ENCODE measurements around the gene ADAT3. TPM values are rescaled to one million over a fixed set of nuclear protein-coding genes. Genes with fewer than 3 reads are reported as not detected.
A peak's percentile ranks its signal among the peaks of the same experiment; 100 is the strongest.
"Not testable (repeated sequence)": the region's sequence is repeated elsewhere in the genome, so short reads cannot be mapped to it uniquely, and the experiment has no call there.

Gene ADAT3
- total RNA-seq, 2 experiments from 2014 or later: 10.6 to 13.3 TPM

DNA sequence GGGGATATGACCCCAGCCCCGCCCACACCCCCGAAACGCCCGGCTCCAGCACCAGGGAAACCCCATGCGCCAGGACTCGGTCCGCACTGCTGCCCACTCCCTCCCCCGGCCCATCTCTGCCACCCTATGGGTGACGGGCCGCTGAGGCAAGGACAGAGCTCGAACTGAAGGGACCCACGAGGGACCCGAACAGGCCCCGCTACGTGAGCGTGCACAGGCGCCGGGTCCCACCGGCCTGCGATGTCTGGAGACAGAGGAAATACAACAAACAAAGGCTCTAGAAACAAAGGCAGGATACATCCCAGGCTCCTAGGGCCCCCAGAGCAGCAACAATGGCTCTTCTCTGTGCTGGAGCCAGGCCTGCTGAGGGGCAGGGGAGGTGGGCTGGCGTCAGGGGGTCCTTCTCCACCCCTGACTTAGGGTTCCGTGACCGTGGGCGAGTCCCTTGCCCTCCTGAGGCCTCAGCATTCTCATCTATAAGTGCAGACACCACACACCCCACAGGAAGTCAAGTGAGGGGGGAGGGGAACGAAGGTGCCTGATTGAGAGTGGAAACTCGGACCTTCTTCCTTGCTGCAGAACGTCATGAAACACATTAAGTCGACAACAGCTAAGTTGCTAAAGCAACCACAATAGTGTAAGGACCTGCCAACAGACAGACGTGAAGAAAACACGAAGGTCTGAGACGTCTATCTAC, 23.0 kb upstream of the ADAT3 start:
- Mint-ChIP-seq H3K27me3 (no peaks in the 10 kb centered on the region), H3K4me3 (peak overlapping the region; percentile 94), H3K27ac (peak overlapping the region; percentile 93), H3K36me3 (ENCODE audit: low read depth) (peaks cover 29% of the 10 kb centered on the region), H3K4me1 (peaks cover 38% of the 10 kb centered on the region), H3K9me3 (no peaks in the 10 kb centered on the region)
- CTCF ChIA-PET: no interaction called here
- DNase-seq: peak; percentile 88
- POLR2A ChIA-PET: no interaction called here

DNA sequence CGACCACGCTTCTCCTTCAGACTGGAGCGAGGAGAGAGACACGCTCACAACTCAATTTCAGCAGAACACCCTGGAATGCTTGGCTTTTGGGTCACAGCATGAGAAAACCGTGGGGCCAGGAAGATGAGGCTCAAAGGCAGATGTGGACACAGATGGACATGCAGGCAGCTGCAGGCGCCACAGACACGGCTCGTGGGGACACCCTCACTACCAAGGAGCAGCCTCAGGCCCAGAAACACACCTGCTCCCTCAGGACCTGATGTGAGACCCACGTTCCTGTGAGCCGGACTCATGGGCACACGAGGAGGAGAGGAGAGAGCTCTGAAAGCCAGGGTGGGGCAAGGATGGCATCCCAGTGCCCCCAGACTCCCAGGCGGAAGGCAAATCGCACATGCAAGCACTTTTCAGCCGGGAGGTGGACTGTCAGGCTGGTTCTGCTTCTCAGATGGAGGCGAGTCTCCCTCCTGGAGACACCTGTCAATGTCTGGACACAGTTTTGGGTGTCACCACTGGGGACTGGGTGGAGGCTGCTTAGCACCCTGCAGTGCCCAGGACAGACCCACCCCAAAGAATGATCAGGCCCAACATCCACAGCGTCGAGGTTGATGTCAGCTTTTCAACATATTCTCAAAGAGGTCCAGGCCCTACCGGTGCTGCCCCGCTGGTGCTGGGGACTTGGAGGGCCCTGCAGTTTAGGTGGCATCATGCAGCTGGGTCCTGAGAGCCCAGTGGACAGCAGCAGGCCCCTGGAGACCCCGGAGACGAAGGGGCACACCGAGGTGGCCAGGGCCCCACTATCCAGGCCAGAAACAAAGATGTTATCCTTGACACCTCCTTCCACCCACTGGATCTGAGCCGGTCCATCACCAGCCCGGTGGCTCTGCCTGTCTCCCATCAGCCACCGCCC, 22.2 kb upstream of the ADAT3 start:
- POLR2A ChIA-PET: no interaction called here
- CTCF ChIA-PET: interaction anchor here (1.3 kb wide), 1 partner anchor 26 kb away, joined by 3 read pairs; no protein-coding TSS in a partner anchor
- no peaks in the 10 kb centered on the region for H3K9me3 Mint-ChIP-seq
- no peaks in the 10 kb centered on the region for H3K27me3 Mint-ChIP-seq
- peak overlapping the region; percentile 93 for H3K27ac Mint-ChIP-seq
- H3K4me1 Mint-ChIP-seq: peaks cover 42% of the 10 kb centered on the region
- H3K4me3 Mint-ChIP-seq: peak overlapping the region; percentile 94
- H3K36me3 Mint-ChIP-seq (ENCODE audit: low read depth): peaks cover 29% of the 10 kb centered on the region
- DNase-seq: no peak

DNA sequence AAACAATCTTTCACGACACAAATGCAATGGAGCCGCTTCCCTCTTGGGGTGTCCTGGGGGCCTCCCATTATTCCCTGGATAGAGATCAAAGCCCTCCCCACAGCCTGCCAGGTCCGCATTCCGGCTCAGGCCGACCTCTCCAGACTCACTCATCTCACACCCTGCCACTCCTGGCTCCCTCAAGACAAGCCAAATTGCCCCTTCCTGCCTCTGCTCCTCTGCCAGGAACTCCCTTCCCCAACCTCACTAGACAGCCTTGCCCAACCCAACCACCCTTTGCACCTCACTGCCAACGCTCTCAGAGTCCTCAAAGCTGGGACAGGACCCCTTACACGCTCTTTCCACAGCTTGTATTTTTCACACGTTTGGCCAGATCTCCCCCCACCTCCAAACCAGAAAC, 21.4 kb upstream of the ADAT3 start:
- no peaks in the 10 kb centered on the region for H3K27me3 Mint-ChIP-seq
- ChIA-PET POLR2A (no interaction called here), CTCF (interaction anchor here (1.3 to 1.9 kb wide), 3 partner anchors 14 to 49 kb away, joined by 3 to 5 read pairs (median 4); no protein-coding TSS in a partner anchor)
- peaks cover 29% of the 10 kb centered on the region for H3K36me3 Mint-ChIP-seq (ENCODE audit: low read depth)
- peak overlapping the region; percentile 94 for H3K4me3 Mint-ChIP-seq
- H3K9me3 Mint-ChIP-seq: no peaks in the 10 kb centered on the region
- no peak for DNase-seq
- H3K27ac Mint-ChIP-seq: peak overlapping the region; percentile 93
- peaks cover 40% of the 10 kb centered on the region for H3K4me1 Mint-ChIP-seq

DNA sequence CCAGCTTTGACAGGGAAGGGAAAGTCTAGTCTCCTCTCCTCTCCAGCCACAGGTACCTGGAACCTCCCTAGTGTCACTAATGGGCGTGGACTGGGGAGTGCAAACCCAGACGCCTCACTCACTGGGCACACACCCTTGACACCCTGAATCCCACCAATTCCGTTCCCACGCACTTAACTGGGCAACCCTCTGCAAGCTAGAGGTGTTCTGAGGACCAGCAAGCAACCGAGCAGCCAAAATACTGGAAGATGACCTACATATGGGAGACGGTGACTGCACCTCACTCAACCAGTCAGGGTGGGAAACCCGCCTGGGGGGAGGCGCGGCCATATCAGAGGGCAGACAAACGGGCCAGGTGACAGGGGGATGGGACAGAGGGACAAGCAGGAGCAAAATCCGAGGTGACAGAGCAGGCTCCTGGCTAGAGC, 20.9 kb upstream of the ADAT3 start:
- peak overlapping the region; percentile 94 for H3K4me3 Mint-ChIP-seq
- H3K36me3 Mint-ChIP-seq (ENCODE audit: low read depth): peaks cover 29% of the 10 kb centered on the region
- peak overlapping the region; percentile 93 for H3K27ac Mint-ChIP-seq
- ChIA-PET POLR2A (no interaction called here), CTCF (interaction anchor here (0.8 to 1.9 kb wide), 3 partner anchors 13 to 49 kb away, joined by 3 to 5 read pairs (median 4); no protein-coding TSS in a partner anchor)
- no peak for DNase-seq
- no peaks in the 10 kb centered on the region for H3K9me3 Mint-ChIP-seq
- no peaks in the 10 kb centered on the region for H3K27me3 Mint-ChIP-seq
- H3K4me1 Mint-ChIP-seq: peaks cover 40% of the 10 kb centered on the region

DNA sequence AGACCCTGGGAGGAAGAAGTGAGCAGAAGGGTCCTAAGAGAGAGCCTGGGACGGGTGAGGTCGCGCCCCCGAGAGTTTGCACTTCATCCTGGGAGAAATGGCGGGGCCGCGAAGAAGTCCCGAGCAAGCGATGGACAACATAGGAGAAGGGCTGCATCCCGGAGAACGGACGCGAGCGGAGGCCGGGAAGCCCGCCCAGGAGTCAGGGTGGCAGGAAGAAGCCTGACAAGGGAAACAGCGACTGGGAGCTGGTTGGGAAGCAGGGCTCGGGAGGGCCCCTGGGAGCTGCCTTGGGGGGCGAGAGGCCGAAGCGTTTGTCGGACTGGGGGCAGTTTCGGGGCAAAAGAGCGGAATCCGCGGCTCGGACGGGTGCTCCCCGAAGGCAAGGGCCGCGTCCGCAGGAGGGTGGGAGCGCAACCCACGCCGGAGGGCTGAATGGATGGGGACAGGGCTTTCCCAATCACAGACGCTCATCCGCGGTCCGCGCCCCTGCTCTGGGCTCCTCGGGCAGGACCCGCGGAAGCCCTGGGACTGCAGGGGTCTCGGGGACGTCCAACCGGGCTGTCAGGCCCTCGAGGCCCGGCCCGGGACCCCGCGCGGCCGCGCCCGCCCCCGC, 20.4 kb upstream of the ADAT3 start:
- ChIA-PET CTCF (interaction anchor here (0.8 to 1.9 kb wide), 5 partner anchors 9 to 48 kb away, joined by 3 to 5 read pairs (median 4); no protein-coding TSS in a partner anchor), POLR2A (interaction anchor here (0.6 kb wide), 1 partner anchor 13 kb away, joined by 4 read pairs; no protein-coding TSS in a partner anchor)
- H3K36me3 Mint-ChIP-seq (ENCODE audit: low read depth): peaks cover 29% of the 10 kb centered on the region
- H3K9me3 Mint-ChIP-seq: no peaks in the 10 kb centered on the region
- peak overlapping the region; percentile 94 for H3K4me3 Mint-ChIP-seq
- H3K27ac Mint-ChIP-seq: peak overlapping the region; percentile 93
- H3K4me1 Mint-ChIP-seq: peaks cover 40% of the 10 kb centered on the region
- no peaks in the 10 kb centered on the region for H3K27me3 Mint-ChIP-seq
- no peak for DNase-seq

DNA sequence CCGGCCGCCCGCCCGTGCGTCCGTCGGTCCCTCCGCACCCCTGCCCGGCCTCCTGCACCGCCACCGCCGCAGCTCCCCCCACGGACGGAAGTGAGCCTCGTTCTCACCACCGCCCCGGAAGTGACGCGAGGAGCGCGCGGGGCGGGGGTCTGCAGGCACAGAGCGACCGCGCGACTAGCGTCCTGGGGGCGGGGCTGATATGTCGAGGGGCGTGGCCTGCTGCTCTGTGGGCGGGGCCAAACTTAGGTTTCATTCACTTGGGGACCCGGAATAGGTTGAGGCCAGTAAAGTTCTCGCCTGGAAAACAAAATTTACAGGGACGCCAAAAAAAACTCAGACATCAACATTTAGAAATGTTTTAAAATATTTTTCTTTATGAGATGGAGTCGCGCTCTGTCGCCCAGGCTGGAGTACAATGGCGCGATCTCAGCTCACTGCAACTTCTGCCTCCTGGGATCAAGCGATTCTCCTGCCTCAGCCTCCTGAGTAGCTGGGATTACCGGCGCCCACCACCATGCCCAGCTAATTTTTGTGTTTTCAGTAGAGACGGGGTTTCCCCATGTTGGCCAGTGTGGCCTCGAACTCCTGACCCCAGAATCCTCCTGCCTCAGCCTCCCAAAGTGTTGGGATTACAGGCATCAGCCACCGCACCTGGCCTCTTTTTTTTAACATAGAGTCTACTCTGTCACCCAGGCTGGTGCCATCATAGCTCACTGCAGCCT, 19.6 kb upstream of the ADAT3 start, which contains the start of gene ABHD17A:
ABHD17A (minus strand) TSS at position 99 of the 722 bp plus-strand sequence. CDS start 3,930 bp downstream, outside the sequence.
- Mint-ChIP-seq H3K36me3 (ENCODE audit: low read depth) (peaks cover 29% of the 10 kb centered on the region), H3K4me1 (peaks cover 42% of the 10 kb centered on the region), H3K27ac (peak within 1 kb of the TSS; percentile 93), H3K4me3 (peak within 1 kb of the TSS; percentile 94)
- not testable (repeated sequence) for H3K27me3 Mint-ChIP-seq, H3K9me3 Mint-ChIP-seq
- ChIA-PET POLR2A (interaction anchor here (0.6 to 0.7 kb wide), 2 partner anchors 12 to 17 kb away, joined by 3 to 4 read pairs; no protein-coding TSS in a partner anchor), CTCF (interaction anchor here (0.7 to 1.9 kb wide), 7 partner anchors 9 to 31 kb away, joined by 3 to 5 read pairs (median 3); no protein-coding TSS in a partner anchor)
- DNase-seq: peak; percentile 95

DNA sequence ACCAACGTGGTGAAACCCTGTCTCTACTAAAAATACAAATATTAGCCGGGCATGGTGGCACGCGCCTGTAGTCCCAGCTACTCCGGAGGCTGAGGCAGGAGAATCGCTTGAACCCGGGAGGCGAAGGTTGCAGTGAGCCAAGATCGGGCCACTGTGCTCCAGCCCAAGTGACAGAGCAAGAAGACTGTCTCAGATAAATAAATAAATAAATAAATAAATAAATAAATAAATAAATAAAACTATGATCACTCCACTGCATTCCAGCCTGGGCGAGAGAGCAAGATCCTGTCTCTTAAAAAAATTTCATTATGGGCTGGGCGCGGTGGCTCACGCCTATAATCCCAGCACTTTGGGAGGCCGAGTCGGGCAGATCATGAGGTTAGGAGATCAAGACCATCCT, 18.8 kb upstream of the ADAT3 start:
- POLR2A ChIA-PET, H3K27ac Mint-ChIP-seq, H3K9me3 Mint-ChIP-seq, DNase-seq, H3K4me3 Mint-ChIP-seq, H3K27me3 Mint-ChIP-seq: not testable (repeated sequence)
- Mint-ChIP-seq H3K4me1 (peaks cover 42% of the 10 kb centered on the region), H3K36me3 (ENCODE audit: low read depth) (peaks cover 27% of the 10 kb centered on the region)
- CTCF ChIA-PET: interaction anchor here (1.0 to 1.2 kb wide), 3 partner anchors 10 to 28 kb away, joined by 3 read pairs; no protein-coding TSS in a partner anchor

DNA sequence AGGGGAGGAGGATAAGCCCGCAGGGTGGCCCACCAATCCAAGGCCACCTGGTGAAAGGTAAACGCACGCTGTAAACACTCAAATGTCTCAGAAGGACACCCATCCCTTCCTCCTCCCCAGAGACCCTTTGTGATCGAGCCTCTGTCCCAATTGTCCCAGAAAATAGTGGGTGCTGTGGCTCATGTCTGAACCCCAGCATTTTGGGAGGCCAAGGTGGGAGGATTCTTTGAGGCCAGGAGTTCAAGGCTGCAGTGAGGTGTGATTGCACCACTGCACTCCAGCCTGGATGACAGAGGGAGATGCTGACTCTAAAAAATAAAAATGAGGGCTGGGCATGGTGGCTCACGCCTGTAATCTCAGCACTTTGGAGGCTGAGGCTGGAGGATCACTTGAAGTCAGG, 16.8 kb upstream of the ADAT3 start:
- Mint-ChIP-seq H3K36me3 (ENCODE audit: low read depth) (peaks cover 12% of the 10 kb centered on the region), H3K27ac (no peak overlapping the region), H3K4me1 (peaks cover 31% of the 10 kb centered on the region), H3K27me3 (no peaks in the 10 kb centered on the region), H3K9me3 (no peaks in the 10 kb centered on the region), H3K4me3 (no peak overlapping the region)
- CTCF ChIA-PET: interaction anchor here (1.9 kb wide), 1 partner anchor 9 kb away, joined by 15 read pairs; no protein-coding TSS in a partner anchor
- POLR2A ChIA-PET: no interaction called here
- no peak for DNase-seq

DNA sequence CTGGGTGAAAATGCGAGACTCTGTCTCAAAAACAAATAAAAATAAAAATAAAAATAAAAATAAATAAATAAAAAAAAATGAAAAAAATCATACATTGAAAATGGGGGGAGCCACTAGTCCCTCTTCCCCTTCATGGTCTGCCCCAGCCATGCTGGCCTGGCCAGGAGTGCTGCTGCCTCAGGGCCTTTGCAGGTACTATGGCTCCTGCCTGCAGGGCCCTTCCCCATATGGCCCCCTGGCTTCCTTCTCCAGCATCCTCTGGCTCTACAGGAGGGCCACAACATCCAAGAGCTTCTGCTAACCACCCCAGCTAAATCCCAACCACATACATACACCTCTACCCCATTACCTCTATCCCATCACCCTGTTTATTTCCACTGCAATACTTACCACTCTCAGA, 15.3 kb upstream of the ADAT3 start:
- Mint-ChIP-seq H3K27ac (peak overlapping the region; percentile 37), H3K4me3 (no peak overlapping the region), H3K27me3 (no peaks in the 10 kb centered on the region), H3K9me3 (no peaks in the 10 kb centered on the region), H3K36me3 (ENCODE audit: low read depth) (no peaks in the 10 kb centered on the region), H3K4me1 (peaks cover 34% of the 10 kb centered on the region)
- CTCF ChIA-PET: no interaction called here
- POLR2A ChIA-PET: no interaction called here
- no peak for DNase-seq

DNA sequence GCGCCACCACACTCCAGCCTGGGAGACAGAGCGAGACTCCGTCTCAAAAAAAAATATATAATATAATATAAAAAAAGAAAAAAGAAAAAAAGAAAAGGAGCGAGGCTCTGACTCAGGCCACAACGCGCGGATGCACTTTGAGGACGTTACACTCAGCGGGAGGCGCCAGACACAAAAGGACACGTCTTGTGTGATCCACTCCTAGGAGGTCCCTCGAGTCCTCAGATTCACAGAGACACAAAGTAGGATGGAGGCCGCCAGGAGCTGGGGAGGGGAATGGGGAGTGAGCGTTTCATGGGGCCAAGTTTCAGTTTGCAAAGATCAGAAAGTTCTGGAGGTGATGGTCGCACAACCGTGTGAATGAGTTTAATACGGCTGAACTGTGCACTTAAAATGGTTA, 11.4 kb upstream of the ADAT3 start:
- H3K9me3 Mint-ChIP-seq: no peaks in the 10 kb centered on the region
- H3K4me3 Mint-ChIP-seq: no peak overlapping the region
- H3K36me3 Mint-ChIP-seq (ENCODE audit: low read depth): no peaks in the 10 kb centered on the region
- peaks cover 54% of the 10 kb centered on the region for H3K4me1 Mint-ChIP-seq
- H3K27ac Mint-ChIP-seq: peak overlapping the region; percentile 33
- DNase-seq: no peak
- CTCF ChIA-PET: interaction anchor here (0.6 kb wide), 1 partner anchor 692 kb away, joined by 3 read pairs; no protein-coding TSS in a partner anchor
- no peaks in the 10 kb centered on the region for H3K27me3 Mint-ChIP-seq
- POLR2A ChIA-PET: no interaction called here

DNA sequence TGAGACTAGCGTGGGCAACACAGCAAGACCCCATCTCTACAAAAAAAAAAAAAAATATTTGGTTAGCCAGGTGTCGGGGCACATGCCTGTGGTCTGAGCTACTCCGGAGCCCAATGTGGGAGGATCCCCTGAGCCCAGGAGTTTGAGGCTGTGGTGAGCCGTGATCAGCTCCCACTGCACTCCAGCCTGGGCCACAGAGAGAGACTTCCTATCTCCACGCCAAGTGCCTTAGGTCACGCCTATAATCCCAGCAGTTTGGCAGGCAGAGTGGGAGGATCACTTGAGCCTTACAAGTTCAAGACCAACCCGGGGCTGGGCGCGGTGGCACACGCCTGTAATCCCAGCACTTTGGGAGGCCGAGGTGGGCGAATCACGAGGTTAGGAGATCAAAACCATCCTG, 8.7 kb upstream of the ADAT3 start:
- Mint-ChIP-seq H3K4me1 (peaks cover 52% of the 10 kb centered on the region), H3K4me3 (peak overlapping the region; percentile 87), H3K27ac (peak overlapping the region; percentile 100), H3K36me3 (ENCODE audit: low read depth) (no peaks in the 10 kb centered on the region), H3K27me3 (no peaks in the 10 kb centered on the region), H3K9me3 (no peaks in the 10 kb centered on the region)
- DNase-seq: no peak
- ChIA-PET POLR2A (no interaction called here), CTCF (interaction anchor here (0.6 to 2.7 kb wide), 8 partner anchors 9 to 339 kb away, joined by 3 to 15 read pairs (median 4); no protein-coding TSS in a partner anchor)
